A549 (cell line): ENCODE results near the gene CGB2.
"Not testable (repeated sequence)": the region's sequence is repeated elsewhere in the genome, so short reads cannot be mapped to it uniquely, and the experiment has no call there.

Source experiments
- ESRRA ChIP-seq: fragments of 150-350 bp; IDR thresholded peaks from 2 replicates; pipeline ENCODE4 v1.6.1; 2014; ENCODE audit warnings: mild to moderate bottlenecking, low read length, borderline replicate concordance
- HOXA7 ChIP-seq: fragments of 250-450 bp; sonication (Bioruptor Pico); IDR thresholded peaks from 2 replicates; pipeline ENCODE4 v1.5.0; 2020; ENCODE audit warnings: mild to moderate bottlenecking, moderate library complexity
- JUN ChIP-seq, 2 experiments: fragments of >200 bp; sonication (Bioruptor Twin); formaldehyde crosslinking; IDR thresholded peaks; 2 replicates in 1 of 2; 3 replicates in 1 of 2; pipeline ENCODE4 v1.6.1; 2016 to 2017
- MAZ ChIP-seq: fragments of 150-350 bp; IDR thresholded peaks from 2 replicates; pipeline ENCODE4 v1.6.1; 2014; ENCODE audit warnings: antibody characterized with exemption, low read depth, low read length, borderline replicate concordance
- NFE2L2 ChIP-seq: fragments of 150-350 bp; conservative IDR thresholded peaks from 2 replicates; pipeline ENCODE4 v1.6.1; 2014; ENCODE audit warnings: low read length
- NPAS2 ChIP-seq: fragments of 250-450 bp; sonication (Bioruptor Pico); IDR thresholded peaks from 2 replicates; pipeline ENCODE4 v1.8.0; 2022; ENCODE audit warnings: mild to moderate bottlenecking, moderate library complexity, borderline replicate concordance
- NR3C1 ChIP-seq: fragments of >200 bp; sonication (Bioruptor Twin); formaldehyde crosslinking; IDR thresholded peaks from 3 replicates; pipeline ENCODE4 v1.6.1; 2017
- PHF8 ChIP-seq: fragments of 200-600 bp; sonication (generic); IDR thresholded peaks from 2 replicates; pipeline ENCODE4 v1.6.1; 2016; ENCODE audit warnings: low read depth, mild to moderate bottlenecking, antibody characterized with exemption, moderate library complexity, borderline replicate concordance
- POLR2A ChIP-seq: IDR thresholded peaks from 2 replicates; pipeline ENCODE4 v1.6.1; 2012; ENCODE audit warnings: mild to moderate bottlenecking, low read length
- RAD21 ChIP-seq, 2 experiments: fragments of >200 bp in 1 of 2; sonication (Bioruptor Twin) in 1 of 2; formaldehyde crosslinking in 1 of 2; IDR thresholded peaks in 1 of 2; conservative IDR thresholded peaks in 1 of 2; 2 replicates in 1 of 2; 3 replicates in 1 of 2; pipeline ENCODE4 v1.6.1; 2012 to 2018; ENCODE audit warnings: inconsistent platforms in 1 of 2
- TF ChIP-seq, protein P1 (sequence below): fragments of >200 bp; sonication (Bioruptor Twin); formaldehyde crosslinking; IDR thresholded peaks from 3 replicates; pipeline ENCODE4 v1.5.1; 2016
- TF ChIP-seq, protein P2 (sequence below): fragments of 200-600 bp; sonication (generic); IDR thresholded peaks from 2 replicates; pipeline ENCODE4 v1.6.1; 2016; ENCODE audit warnings: antibody characterized with exemption, mild to moderate bottlenecking, moderate library complexity
- TF ChIP-seq, protein P3 (sequence below): IDR thresholded peaks from 2 replicates; pipeline ENCODE4 v1.6.1; 2012

DNA sequence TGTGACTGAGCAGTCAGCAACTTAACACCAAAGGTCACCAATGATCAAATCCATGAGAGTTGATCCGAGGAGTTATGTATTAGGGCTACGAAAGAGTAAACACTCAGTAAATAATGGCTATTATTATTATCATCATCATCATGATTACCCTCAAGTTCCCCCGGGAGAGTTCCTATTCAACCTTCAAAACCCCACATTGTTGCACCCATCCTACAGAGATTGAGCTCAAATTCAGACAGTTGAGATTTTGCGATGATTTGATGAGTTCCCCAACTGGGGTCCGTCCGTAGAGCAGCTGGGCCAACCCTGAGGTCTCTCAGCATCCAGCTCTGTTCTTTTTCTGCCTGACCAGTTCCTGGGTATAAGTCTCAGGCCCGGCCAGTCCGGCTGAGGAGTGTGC lies 6.4 kb downstream of the CGB2 start:
- TF ChIP-seq, protein P1, sequence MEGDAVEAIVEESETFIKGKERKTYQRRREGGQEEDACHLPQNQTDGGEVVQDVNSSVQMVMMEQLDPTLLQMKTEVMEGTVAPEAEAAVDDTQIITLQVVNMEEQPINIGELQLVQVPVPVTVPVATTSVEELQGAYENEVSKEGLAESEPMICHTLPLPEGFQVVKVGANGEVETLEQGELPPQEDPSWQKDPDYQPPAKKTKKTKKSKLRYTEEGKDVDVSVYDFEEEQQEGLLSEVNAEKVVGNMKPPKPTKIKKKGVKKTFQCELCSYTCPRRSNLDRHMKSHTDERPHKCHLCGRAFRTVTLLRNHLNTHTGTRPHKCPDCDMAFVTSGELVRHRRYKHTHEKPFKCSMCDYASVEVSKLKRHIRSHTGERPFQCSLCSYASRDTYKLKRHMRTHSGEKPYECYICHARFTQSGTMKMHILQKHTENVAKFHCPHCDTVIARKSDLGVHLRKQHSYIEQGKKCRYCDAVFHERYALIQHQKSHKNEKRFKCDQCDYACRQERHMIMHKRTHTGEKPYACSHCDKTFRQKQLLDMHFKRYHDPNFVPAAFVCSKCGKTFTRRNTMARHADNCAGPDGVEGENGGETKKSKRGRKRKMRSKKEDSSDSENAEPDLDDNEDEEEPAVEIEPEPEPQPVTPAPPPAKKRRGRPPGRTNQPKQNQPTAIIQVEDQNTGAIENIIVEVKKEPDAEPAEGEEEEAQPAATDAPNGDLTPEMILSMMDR, result not testable (repeated sequence)
- TF ChIP-seq ESRRA; NPAS2 (CRISPR knock-in tag); POLR2A; NR3C1; HOXA7; PHF8; MAZ; NFE2L2; RAD21 (conservative IDR thresholded peaks at IDR 0.05 in 1 of 2, IDR thresholded peaks at IDR 0.05 in 1 of 2); JUN (IDR thresholded peaks at IDR 0.05): not testable (repeated sequence)
- TF ChIP-seq, protein P2, sequence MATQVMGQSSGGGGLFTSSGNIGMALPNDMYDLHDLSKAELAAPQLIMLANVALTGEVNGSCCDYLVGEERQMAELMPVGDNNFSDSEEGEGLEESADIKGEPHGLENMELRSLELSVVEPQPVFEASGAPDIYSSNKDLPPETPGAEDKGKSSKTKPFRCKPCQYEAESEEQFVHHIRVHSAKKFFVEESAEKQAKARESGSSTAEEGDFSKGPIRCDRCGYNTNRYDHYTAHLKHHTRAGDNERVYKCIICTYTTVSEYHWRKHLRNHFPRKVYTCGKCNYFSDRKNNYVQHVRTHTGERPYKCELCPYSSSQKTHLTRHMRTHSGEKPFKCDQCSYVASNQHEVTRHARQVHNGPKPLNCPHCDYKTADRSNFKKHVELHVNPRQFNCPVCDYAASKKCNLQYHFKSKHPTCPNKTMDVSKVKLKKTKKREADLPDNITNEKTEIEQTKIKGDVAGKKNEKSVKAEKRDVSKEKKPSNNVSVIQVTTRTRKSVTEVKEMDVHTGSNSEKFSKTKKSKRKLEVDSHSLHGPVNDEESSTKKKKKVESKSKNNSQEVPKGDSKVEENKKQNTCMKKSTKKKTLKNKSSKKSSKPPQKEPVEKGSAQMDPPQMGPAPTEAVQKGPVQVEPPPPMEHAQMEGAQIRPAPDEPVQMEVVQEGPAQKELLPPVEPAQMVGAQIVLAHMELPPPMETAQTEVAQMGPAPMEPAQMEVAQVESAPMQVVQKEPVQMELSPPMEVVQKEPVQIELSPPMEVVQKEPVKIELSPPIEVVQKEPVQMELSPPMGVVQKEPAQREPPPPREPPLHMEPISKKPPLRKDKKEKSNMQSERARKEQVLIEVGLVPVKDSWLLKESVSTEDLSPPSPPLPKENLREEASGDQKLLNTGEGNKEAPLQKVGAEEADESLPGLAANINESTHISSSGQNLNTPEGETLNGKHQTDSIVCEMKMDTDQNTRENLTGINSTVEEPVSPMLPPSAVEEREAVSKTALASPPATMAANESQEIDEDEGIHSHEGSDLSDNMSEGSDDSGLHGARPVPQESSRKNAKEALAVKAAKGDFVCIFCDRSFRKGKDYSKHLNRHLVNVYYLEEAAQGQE, result not testable (repeated sequence)
- TF ChIP-seq, protein P3, sequence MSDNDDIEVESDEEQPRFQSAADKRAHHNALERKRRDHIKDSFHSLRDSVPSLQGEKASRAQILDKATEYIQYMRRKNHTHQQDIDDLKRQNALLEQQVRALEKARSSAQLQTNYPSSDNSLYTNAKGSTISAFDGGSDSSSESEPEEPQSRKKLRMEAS, result not testable (repeated sequence)
